Endothelial cell of umbilical vein (primary cell): ENCODE measurements around the gene GNB1. TPM values are rescaled to one million over a fixed set of nuclear protein-coding genes. Genes with fewer than 3 reads are reported as not detected.
A peak's percentile ranks its signal among the peaks of the same experiment; 100 is the strongest.

ENCODE experiments used
- BruUV-seq: library from RNA; stranded (reverse); fragments of 400-500 nt; replicated peaks from 2 replicates; lab custom pipeline; 2021; lab: Mats Ljungman, UMichigan
- CTCF ChIA-PET: fragments of 300-600, 350-600 bp; sonication (Branson Sonifier 250); formaldehyde crosslinking; loops from one replicate; lab custom pipeline; 2021; ENCODE audit warnings: antibody characterized with exemption, inconsistent platforms; lab: Charles Lee
- POLR2A ChIA-PET: fragments of 300-600, 350-600 bp; sonication (Branson Sonifier 250); formaldehyde crosslinking; loops from one replicate; lab custom pipeline; 2021; ENCODE audit warnings: antibody characterized with exemption, inconsistent platforms; lab: Charles Lee
- DNase-seq: peaks from one replicate; pipeline ENCODE4 v3.0.0-alpha.2; 2011; ENCODE audit warnings: low read depth, low spot score
- FAIRE-seq: peaks from 2 replicates; lab custom pipeline; 2011; peaks lifted over from hg19 to GRCh38; lab: Jason Lieb, UNC
- H2AFZ ChIP-seq: 2 replicates; pipeline ENCODE4 v1.6.0; 2012; ENCODE audit warnings: low read depth, low read length, control low read depth, inconsistent platforms
- H3K27ac ChIP-seq: 2 replicates; pipeline ENCODE4 v1.5.1; 2011; ENCODE audit warnings: low read depth, mild to moderate bottlenecking, control low read depth, low read length, moderate library complexity; ENCODE audit not compliant: insufficient read depth
- H3K27me3 ChIP-seq, 2 experiments: 2 replicates each; pipeline versions ENCODE4 v1.6.0 to v1.6.1; 2011; ENCODE audit warnings: low read length in 2 of 2, mixed read lengths in 1 of 2; ENCODE audit not compliant: control insufficient read depth in 2 of 2, insufficient read depth in 2 of 2
- H3K36me3 ChIP-seq, 2 experiments: 2 replicates in 1 of 2; 3 replicates in 1 of 2; pipeline ENCODE4 v1.5.1; 2011; ENCODE audit warnings: low read length in 2 of 2, mild to moderate bottlenecking in 1 of 2, moderate library complexity in 1 of 2; ENCODE audit not compliant: control insufficient read depth in 2 of 2, insufficient read depth in 2 of 2; ENCODE audit errors: extremely low read depth in 1 of 2
- H3K4me1 ChIP-seq: 3 replicates; pipeline ENCODE4 v1.5.1; 2011; ENCODE audit warnings: mild to moderate bottlenecking, low read length; ENCODE audit not compliant: control insufficient read depth, insufficient read depth; ENCODE audit errors: extremely low read depth
- H3K4me2 ChIP-seq: 2 replicates; pipeline ENCODE4 v1.6.1; 2011; ENCODE audit warnings: low read length, control low read depth, mixed read lengths; ENCODE audit not compliant: insufficient read depth
- H3K4me3 ChIP-seq, 3 experiments: fragments of 200-600 bp in 1 of 3; sonication (generic), shearing (Covaris generic) in 1 of 3; replicated peaks in 1 of 3; 2 replicates each; pipeline ENCODE4 v1.5.1; 2011 to 2016; ENCODE audit warnings: control low read depth in 3 of 3, low read length in 3 of 3, mild to moderate bottlenecking in 2 of 3, inconsistent platforms in 1 of 3, low read depth in 1 of 3, moderate library complexity in 1 of 3; ENCODE audit not compliant: insufficient read depth in 1 of 3
- H3K79me2 ChIP-seq: 2 replicates; pipeline ENCODE4 v1.6.0; 2012; ENCODE audit warnings: low read length, inconsistent platforms; ENCODE audit not compliant: control insufficient read depth, insufficient read depth
- H3K9ac ChIP-seq: replicated peaks from 2 replicates; pipeline ENCODE3; 2011; ENCODE audit warnings: low read length, control low read depth; ENCODE audit not compliant: insufficient read depth; ENCODE audit errors: extremely low read depth
- H3K9me1 ChIP-seq: replicated peaks from 3 replicates; pipeline ENCODE4 v1.6.0; 2011; ENCODE audit warnings: mild to moderate bottlenecking, low read length; ENCODE audit not compliant: control insufficient read depth, insufficient read depth; ENCODE audit errors: extremely low read depth
- H3K9me3 ChIP-seq: replicated peaks from 2 replicates; pipeline ENCODE4 v1.5.1; 2012; ENCODE audit warnings: low read length, inconsistent platforms; ENCODE audit not compliant: control insufficient read depth, insufficient read depth
- H4K20me1 ChIP-seq: replicated peaks from 2 replicates; pipeline ENCODE3; 2011; ENCODE audit warnings: mild to moderate bottlenecking, low read length; ENCODE audit not compliant: control insufficient read depth, insufficient read depth; ENCODE audit errors: extremely low read depth
- EZH2 ChIP-seq: IDR thresholded peaks from 2 replicates; pipeline ENCODE4 v1.6.1; 2012; ENCODE audit warnings: borderline replicate concordance, low read depth, mild to moderate bottlenecking, moderate library complexity, low read length, inconsistent platforms; ENCODE audit not compliant: severe bottlenecking
- FOS ChIP-seq: IDR thresholded peaks from 2 replicates; pipeline ENCODE4 v1.6.1; 2011; ENCODE audit warnings: mild to moderate bottlenecking, low read length, moderate library complexity, borderline replicate concordance; ENCODE audit not compliant: insufficient read depth
- GATA2 ChIP-seq: IDR thresholded peaks from 2 replicates; pipeline ENCODE4 v1.7.0; 2011; ENCODE audit warnings: low read depth, mild to moderate bottlenecking, moderate library complexity, mixed read lengths, low read length; ENCODE audit not compliant: insufficient read length, insufficient read depth
- JUN ChIP-seq: IDR thresholded peaks from 2 replicates; pipeline ENCODE4 v1.6.1; 2011; ENCODE audit warnings: borderline replicate concordance, low read depth; ENCODE audit not compliant: insufficient read length, insufficient read depth
- MAX ChIP-seq: IDR thresholded peaks from 2 replicates; pipeline ENCODE4 v1.6.1; 2011; ENCODE audit not compliant: insufficient read depth, insufficient read length
- MYC ChIP-seq: IDR thresholded peaks from one replicate; pipeline ENCODE4 v1.6.1; 2011; ENCODE audit warnings: mild to moderate bottlenecking, low read depth, low read length
- POLR2A ChIP-seq: IDR thresholded peaks from 2 replicates; pipeline ENCODE4 v1.6.1; 2012; ENCODE audit warnings: low read depth, mild to moderate bottlenecking, control low read depth, low read length
- POLR2AphosphoS5 ChIP-seq: IDR thresholded peaks from 2 replicates; pipeline ENCODE4 v1.6.1; 2012; ENCODE audit warnings: low read depth, mild to moderate bottlenecking, control low read depth, low read length, moderate library complexity; ENCODE audit not compliant: insufficient read depth
- dilution Hi-C: fragments of 300-500 bp; cut with MboI; formaldehyde crosslinking; loops from one replicate; pipeline ENCODE4 v1.15.0; 2019; ENCODE audit warnings: low sequenced_read_pairs; ENCODE audit not compliant: extremely low pct_ligation_motif_present
- intact Hi-C: fragments of 100-400 bp; cut with micrococcal nuclease; formaldehyde crosslinking; loops from one replicate; pipeline ENCODE4 v1.10.0; 2022
- polyA plus RNA-seq, 4 experiments: library from polyadenylated mRNA; depleted of rRNA in 3 of 4; stranded (reverse) in 3 of 4; unstranded in 1 of 4; fragments of >200 nt; gene quantifications; 2 replicates each; pipeline versions ENCODE4 v1.2.1 to v1.2.3, GENCODE V29; 2011 to 2012; ENCODE audit warnings: missing spikeins in 1 of 4
- total RNA-seq: library from RNA; stranded (reverse); gene quantifications from 2 replicates; pipeline ENCODE4 v1.2.3, GENCODE V29; 2021
- TF ChIP-seq, protein P1 (sequence below), 2 donors: IDR thresholded peaks; 1 replicate in 1 of 2; 2 replicates in 1 of 2; pipeline ENCODE4 v1.5.1; 2011; ENCODE audit warnings: low read length in 2 of 2, mild to moderate bottlenecking in 2 of 2, moderate library complexity in 2 of 2, control low read depth in 1 of 2, inconsistent platforms in 1 of 2, low read depth in 1 of 2; ENCODE audit not compliant: insufficient read depth in 1 of 2; ENCODE audit errors: extremely low read depth in 1 of 2

The GNB1 gene
- total and polyA plus RNA-seq, 2 donors (not counting 3 experiments of a cell fraction or from before 2014, with no cell fraction given), result 501 to 529 TPM

DNA sequence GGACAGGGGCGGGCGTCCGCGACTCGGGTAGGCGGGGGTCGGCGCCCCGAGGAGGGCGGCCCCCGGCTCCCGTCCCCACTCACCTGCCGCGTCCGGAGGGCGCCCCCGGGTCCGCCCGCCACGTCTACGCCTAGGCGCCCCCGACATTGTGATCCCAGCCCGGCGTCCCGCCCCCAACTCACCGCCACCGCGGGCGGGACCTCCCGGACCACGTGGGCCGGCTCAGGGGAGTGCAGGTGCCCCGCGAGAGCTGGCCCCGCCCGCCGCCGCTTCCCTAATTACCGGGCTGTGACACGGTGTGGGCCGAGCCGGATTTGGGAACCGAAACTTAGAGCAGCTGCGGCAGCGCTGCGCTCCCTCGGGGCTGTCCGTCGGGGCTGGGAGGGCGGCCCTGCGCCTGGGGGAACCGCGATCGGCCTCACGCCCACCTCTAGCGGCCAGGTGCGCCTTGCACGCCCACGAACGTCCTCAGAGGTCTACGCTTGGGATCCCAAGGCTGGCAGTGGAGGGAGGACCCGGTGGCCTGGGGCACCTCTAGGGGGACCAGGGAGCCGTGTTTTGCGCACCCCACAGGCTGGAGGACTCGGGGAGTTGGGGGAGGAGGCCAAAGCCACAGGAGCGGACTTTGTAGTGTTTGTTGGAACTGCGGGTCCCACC is 112.1 kb downstream of the GNB1 start:
- intact Hi-C loops, result no loop called here
- H3K4me1 ChIP-seq, result peaks cover 20% of the 10 kb centered on the region
- H3K4me2 ChIP-seq, result peak overlapping the region; percentile 17
- FAIRE-seq (peak; percentile 18), DNase-seq (no peak)
- no peaks in the 10 kb centered on the region for H3K36me3 ChIP-seq
- no peaks in the 10 kb centered on the region for H3K9me3 ChIP-seq
- dilution Hi-C loops, result no loop called here
- H3K27ac ChIP-seq, result no peak overlapping the region
- BruUV-seq, result no TSS peak
- H3K79me2 ChIP-seq, result peaks cover 40% of the 10 kb centered on the region
- H3K9ac ChIP-seq, result no peak overlapping the region
- H3K4me3 ChIP-seq, result peak overlapping the region in 1 of 3 experiments; percentile 88
- POLR2A ChIA-PET, result no interaction called here
- no peaks in the 10 kb centered on the region for H3K27me3 ChIP-seq
- TF ChIP-seq EZH2, result no peak
- no peak for TF ChIP-seq FOS
- TF ChIP-seq GATA2, result no peak
- no peak for TF ChIP-seq MAX
- TF ChIP-seq POLR2A, result no peak
- TF ChIP-seq JUN, result no peak
- no peak for TF ChIP-seq MYC
- TF ChIP-seq, protein P1, sequence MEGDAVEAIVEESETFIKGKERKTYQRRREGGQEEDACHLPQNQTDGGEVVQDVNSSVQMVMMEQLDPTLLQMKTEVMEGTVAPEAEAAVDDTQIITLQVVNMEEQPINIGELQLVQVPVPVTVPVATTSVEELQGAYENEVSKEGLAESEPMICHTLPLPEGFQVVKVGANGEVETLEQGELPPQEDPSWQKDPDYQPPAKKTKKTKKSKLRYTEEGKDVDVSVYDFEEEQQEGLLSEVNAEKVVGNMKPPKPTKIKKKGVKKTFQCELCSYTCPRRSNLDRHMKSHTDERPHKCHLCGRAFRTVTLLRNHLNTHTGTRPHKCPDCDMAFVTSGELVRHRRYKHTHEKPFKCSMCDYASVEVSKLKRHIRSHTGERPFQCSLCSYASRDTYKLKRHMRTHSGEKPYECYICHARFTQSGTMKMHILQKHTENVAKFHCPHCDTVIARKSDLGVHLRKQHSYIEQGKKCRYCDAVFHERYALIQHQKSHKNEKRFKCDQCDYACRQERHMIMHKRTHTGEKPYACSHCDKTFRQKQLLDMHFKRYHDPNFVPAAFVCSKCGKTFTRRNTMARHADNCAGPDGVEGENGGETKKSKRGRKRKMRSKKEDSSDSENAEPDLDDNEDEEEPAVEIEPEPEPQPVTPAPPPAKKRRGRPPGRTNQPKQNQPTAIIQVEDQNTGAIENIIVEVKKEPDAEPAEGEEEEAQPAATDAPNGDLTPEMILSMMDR (IDR thresholded peaks at IDR 0.05; ENCODE audit: extremely low read depth in 1 of 2, insufficient read depth in 1 of 2, low read depth in 1 of 2, low read length in 2 of 2), result peak; percentile 4 to 24
- peak; percentile 12 for TF ChIP-seq POLR2AphosphoS5
- no peaks in the 10 kb centered on the region for H4K20me1 ChIP-seq
- CTCF ChIA-PET, result interaction anchor here (1.8 kb wide), 1 partner anchor 130 kb away, joined by 5 read pairs; no protein-coding TSS in a partner anchor
- no peak overlapping the region for H2AFZ ChIP-seq
- H3K9me1 ChIP-seq, result no peaks in the 10 kb centered on the region
